GM12872 (cell line): ENCODE data around the gene WRNIP1.

Source experiments
- TF ChIP-seq, protein P1 (sequence below): IDR thresholded peaks from 3 replicates; pipeline ENCODE4 v1.5.1; 2011; ENCODE audit warnings: low read depth, mild to moderate bottlenecking, low read length, moderate library complexity; ENCODE audit not compliant: insufficient read depth

Gene WRNIP1

DNA sequence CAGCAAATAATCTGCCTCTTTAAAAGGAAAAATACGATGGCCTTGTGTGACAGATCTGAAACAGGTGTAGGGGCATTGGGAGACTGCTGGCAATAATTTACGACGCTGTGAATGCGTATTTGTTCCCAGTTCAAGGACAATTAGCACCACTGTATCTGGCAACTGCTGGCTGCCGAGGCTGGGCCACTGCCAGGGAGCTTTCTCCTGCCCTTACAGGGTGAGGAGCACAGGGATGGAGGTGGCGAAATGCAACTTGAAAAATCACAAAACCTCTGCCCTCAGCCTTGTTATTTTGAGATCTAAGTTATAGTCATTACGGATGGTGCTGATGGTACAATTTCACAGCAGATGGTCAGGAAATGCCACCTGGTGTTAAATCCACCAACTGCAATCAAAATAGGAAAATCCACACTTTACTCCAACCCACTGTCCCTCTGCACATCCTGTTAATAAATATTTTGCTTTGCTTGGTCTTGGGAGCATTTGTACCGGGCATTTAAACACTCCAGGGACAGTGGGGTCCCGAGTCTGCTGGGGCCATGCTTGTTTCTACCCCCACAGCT lies 20.9 kb upstream of the WRNIP1 start:
- TF ChIP-seq, protein P1, sequence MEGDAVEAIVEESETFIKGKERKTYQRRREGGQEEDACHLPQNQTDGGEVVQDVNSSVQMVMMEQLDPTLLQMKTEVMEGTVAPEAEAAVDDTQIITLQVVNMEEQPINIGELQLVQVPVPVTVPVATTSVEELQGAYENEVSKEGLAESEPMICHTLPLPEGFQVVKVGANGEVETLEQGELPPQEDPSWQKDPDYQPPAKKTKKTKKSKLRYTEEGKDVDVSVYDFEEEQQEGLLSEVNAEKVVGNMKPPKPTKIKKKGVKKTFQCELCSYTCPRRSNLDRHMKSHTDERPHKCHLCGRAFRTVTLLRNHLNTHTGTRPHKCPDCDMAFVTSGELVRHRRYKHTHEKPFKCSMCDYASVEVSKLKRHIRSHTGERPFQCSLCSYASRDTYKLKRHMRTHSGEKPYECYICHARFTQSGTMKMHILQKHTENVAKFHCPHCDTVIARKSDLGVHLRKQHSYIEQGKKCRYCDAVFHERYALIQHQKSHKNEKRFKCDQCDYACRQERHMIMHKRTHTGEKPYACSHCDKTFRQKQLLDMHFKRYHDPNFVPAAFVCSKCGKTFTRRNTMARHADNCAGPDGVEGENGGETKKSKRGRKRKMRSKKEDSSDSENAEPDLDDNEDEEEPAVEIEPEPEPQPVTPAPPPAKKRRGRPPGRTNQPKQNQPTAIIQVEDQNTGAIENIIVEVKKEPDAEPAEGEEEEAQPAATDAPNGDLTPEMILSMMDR, result no peak

DNA sequence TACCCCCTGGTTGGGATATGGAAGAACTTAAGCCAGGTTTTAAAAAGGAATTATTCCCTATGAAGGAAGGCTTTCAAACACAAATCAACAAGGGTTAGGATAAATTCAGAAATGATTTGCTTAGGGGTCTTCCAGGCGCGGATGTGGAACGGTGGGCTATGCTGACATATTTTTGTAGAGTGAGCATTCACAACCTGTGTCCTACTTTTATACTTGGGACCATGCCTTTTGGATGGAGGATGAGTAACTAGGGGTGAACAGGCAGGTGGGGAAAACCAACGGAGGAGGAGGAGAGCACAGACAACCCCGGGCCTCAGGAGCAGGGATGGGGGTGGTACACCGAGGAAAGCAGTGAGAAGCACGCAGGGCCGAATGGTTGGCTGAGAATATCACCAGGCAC lies 20.4 kb upstream of the WRNIP1 start:
- TF ChIP-seq, protein P1, result no peak

DNA sequence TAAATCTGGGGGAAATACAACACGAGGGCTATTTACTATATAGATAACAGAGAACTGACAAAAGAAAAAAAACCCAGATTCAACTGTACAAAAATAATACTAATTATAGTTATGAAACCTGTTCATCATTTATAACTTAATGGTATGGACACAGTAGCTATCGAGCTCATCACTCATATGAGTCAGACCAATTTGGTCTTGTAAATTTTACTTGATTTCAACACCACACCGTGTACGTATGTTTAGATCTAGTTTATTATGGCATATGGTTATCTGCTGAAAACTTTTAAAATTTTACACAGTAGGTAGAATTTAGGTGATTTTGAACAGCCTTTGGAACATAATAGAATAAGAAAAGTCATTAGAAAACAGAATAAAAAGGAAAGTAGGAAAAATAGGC lies 19.9 kb upstream of the WRNIP1 start:
- TF ChIP-seq, protein P1, result no peak

GRCh38 chr6:2746557-2747061 lies 18.6 kb upstream of the WRNIP1 start:
- TF ChIP-seq, protein P1, result no peak

- TF ChIP-seq, protein P1, result no peak
Measured at GRCh38 chr6:2748183-2748582, 17.0 kb upstream of the WRNIP1 start.

GRCh38 chr6:2749969-2750600 lies 15.1 kb upstream of the WRNIP1 start:
- TF ChIP-seq, protein P1, result peak; percentile 83

DNA sequence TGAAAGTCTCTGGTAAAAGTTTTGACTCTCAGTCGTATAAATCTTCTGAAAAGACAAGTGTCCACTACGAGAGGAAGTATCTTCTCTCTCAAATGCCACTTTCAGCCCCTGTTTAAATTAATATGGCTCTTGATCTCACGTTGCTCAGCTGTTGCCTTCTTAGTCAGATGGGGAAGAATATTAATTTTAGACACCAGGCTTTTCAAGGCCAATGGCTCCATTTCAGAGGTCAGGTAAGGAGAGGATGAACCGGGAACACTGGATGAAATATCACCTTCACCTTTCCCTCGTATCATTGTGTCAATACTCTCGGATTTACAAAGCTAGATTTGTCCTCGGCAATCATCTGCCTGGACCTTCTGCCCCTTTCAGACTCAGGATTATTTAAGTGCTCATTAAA lies 14.4 kb upstream of the WRNIP1 start, which contains the start of gene MYLK4:
MYLK4 (minus strand) TSS at position 91 of the 400 bp plus-strand sequence. CDS start 1,628 bp downstream, outside the sequence.
- TF ChIP-seq, protein P1, result no peak
